Measurements from ENCODE around the gene LRMDA. TPM values are rescaled to one million over a fixed set of nuclear protein-coding genes. Genes with fewer than 3 reads are reported as not detected.

The LRMDA gene
- polyA plus RNA-seq, 1 donor (not counting 4 experiments of a cell fraction or from before 2014, with no cell fraction given), result not detected

DNA sequence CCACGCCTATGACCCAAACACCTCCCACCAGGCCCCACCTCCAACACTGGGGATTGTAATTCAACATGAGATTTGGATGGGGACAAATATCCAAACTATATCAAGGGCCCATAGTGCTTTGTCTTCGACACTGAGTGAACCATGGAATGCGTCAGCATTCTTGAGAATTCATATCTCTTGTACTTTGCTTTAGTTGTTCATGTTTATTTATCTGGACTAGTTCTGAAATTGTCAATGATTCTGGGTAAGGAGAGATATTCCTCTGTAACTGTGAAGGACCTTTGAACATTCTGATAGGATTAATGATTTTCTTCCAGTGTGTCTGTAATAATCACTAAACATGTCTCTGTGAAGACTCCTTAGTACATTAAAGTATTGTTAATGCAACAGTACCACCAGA lies 374.8 kb downstream of the LRMDA start:
- Histone ChIP-seq H3K27ac (ENCODE audit: control insufficient read depth, insufficient read depth, low read length) (no peak overlapping the region), H2AFZ (ENCODE audit: control insufficient read depth, low read length) (no peak overlapping the region), H3K27me3 (ENCODE audit: control insufficient read depth, extremely low read depth, insufficient read depth, low read length) (no peaks in the 10 kb centered on the region), H3K9me3 (ENCODE audit: control insufficient read depth, low read depth, low read length) (no peaks in the 10 kb centered on the region), H3K4me1 (ENCODE audit: control insufficient read depth, extremely low read depth, insufficient read depth, low read length) (no peaks in the 10 kb centered on the region), H3K36me3 (ENCODE audit: control insufficient read depth in 2 of 2, extremely low read depth in 1 of 2, insufficient read depth in 2 of 2, low read length in 2 of 2) (no peaks in the 10 kb centered on the region), H3K4me2 (ENCODE audit: control insufficient read depth, extremely low read depth, insufficient read depth, low read depth, low read length) (no peak overlapping the region), H3K9ac (ENCODE audit: control insufficient read depth, extremely low read depth, insufficient read depth, low read length) (no peak overlapping the region), H3K79me2 (ENCODE audit: control insufficient read depth, insufficient read depth, low read length) (no peaks in the 10 kb centered on the region), H3K9me1 (ENCODE audit: control insufficient read depth, extremely low read depth, insufficient read depth, low read length) (no peaks in the 10 kb centered on the region), H3K4me3 (ENCODE audit: control insufficient read depth in 2 of 3, extremely low read depth in 1 of 3, insufficient read depth in 2 of 3, low read depth in 1 of 3, low read length in 3 of 3) (no peak overlapping the region), H4K20me1 (ENCODE audit: control insufficient read depth, extremely low read depth, insufficient read depth, low read length) (no peaks in the 10 kb centered on the region)
- DNase-seq (ENCODE audit: low read depth, low spot score), result no peak
- dilution Hi-C loops (cut with MboI; ENCODE audit: extremely low pct_ligation_motif_present, low sequenced_read_pairs), result no loop called here
- no peak for TF ChIP-seq EZH2 (IDR thresholded peaks at IDR 0.05; ENCODE audit: low read length)
- TF ChIP-seq, protein P1, sequence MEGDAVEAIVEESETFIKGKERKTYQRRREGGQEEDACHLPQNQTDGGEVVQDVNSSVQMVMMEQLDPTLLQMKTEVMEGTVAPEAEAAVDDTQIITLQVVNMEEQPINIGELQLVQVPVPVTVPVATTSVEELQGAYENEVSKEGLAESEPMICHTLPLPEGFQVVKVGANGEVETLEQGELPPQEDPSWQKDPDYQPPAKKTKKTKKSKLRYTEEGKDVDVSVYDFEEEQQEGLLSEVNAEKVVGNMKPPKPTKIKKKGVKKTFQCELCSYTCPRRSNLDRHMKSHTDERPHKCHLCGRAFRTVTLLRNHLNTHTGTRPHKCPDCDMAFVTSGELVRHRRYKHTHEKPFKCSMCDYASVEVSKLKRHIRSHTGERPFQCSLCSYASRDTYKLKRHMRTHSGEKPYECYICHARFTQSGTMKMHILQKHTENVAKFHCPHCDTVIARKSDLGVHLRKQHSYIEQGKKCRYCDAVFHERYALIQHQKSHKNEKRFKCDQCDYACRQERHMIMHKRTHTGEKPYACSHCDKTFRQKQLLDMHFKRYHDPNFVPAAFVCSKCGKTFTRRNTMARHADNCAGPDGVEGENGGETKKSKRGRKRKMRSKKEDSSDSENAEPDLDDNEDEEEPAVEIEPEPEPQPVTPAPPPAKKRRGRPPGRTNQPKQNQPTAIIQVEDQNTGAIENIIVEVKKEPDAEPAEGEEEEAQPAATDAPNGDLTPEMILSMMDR (optimal IDR thresholded peaks at IDR 0.05 in 1 of 3, IDR thresholded peaks at IDR 0.05 in 1 of 3, conservative IDR thresholded peaks at IDR 0.05 in 1 of 3; ENCODE audit: extremely low read depth in 1 of 3, insufficient read depth in 2 of 3, low read length in 3 of 3), result no peak
- FAIRE-seq, result no peak

DNA sequence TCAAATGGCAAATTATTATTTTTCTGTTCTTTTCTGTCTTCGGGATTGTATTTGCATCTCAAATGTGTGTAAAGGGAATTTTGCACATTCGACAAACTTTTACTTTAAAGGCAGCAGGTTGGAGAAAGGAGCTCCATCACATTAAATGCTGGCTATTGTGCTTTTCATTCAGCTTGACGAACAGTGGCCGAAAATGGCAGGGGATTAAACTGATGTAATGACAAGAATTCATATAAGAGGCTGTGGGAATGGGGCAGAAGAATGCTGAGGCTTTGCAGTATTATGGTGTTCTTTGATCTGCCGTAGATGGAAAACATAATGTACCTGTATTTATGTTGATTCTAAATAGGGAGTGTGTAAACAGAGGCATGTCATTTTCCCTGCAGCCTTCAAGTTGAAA lies 376.0 kb downstream of the LRMDA start:
- H3K36me3 ChIP-seq (ENCODE audit: control insufficient read depth in 2 of 2, extremely low read depth in 1 of 2, insufficient read depth in 2 of 2, low read length in 2 of 2), result no peaks in the 10 kb centered on the region
- H3K27me3 ChIP-seq (ENCODE audit: control insufficient read depth, extremely low read depth, insufficient read depth, low read length), result no peaks in the 10 kb centered on the region
- no peaks in the 10 kb centered on the region for H3K9me1 ChIP-seq (ENCODE audit: control insufficient read depth, extremely low read depth, insufficient read depth, low read length)
- no peak overlapping the region for H3K27ac ChIP-seq (ENCODE audit: control insufficient read depth, insufficient read depth, low read length)
- no peak for TF ChIP-seq EZH2 (IDR thresholded peaks at IDR 0.05; ENCODE audit: low read length)
- TF ChIP-seq, protein P1 (optimal IDR thresholded peaks at IDR 0.05 in 1 of 3, IDR thresholded peaks at IDR 0.05 in 1 of 3, conservative IDR thresholded peaks at IDR 0.05 in 1 of 3; ENCODE audit: extremely low read depth in 1 of 3, insufficient read depth in 2 of 3, low read length in 3 of 3), result no peak
- dilution Hi-C loops (cut with MboI; ENCODE audit: extremely low pct_ligation_motif_present, low sequenced_read_pairs), result no loop called here
- no peak overlapping the region for H2AFZ ChIP-seq (ENCODE audit: control insufficient read depth, low read length)
- no peak overlapping the region for H3K4me2 ChIP-seq (ENCODE audit: control insufficient read depth, extremely low read depth, insufficient read depth, low read depth, low read length)
- no peak overlapping the region for H3K9ac ChIP-seq (ENCODE audit: control insufficient read depth, extremely low read depth, insufficient read depth, low read length)
- no peak for DNase-seq (ENCODE audit: low read depth, low spot score)
- no peaks in the 10 kb centered on the region for H4K20me1 ChIP-seq (ENCODE audit: control insufficient read depth, extremely low read depth, insufficient read depth, low read length)
- H3K4me1 ChIP-seq (ENCODE audit: control insufficient read depth, extremely low read depth, insufficient read depth, low read length), result no peaks in the 10 kb centered on the region
- H3K9me3 ChIP-seq (ENCODE audit: control insufficient read depth, low read depth, low read length), result no peaks in the 10 kb centered on the region
- no peak for FAIRE-seq
- no peak overlapping the region for H3K4me3 ChIP-seq (ENCODE audit: control insufficient read depth in 2 of 3, extremely low read depth in 1 of 3, insufficient read depth in 2 of 3, low read depth in 1 of 3, low read length in 3 of 3)
- no peaks in the 10 kb centered on the region for H3K79me2 ChIP-seq (ENCODE audit: control insufficient read depth, insufficient read depth, low read length)

All from keratinocyte (primary cell).